ENCODE measurements around the gene IGLL5. TPM values are rescaled to one million over a fixed set of nuclear protein-coding genes. Genes with fewer than 3 reads are reported as not detected.

IGLL5 gene
- polyA plus RNA-seq, 1 donor (not counting 4 experiments of a cell fraction or from before 2014, with no cell fraction given): not detected

- Histone ChIP-seq H3K4me2 (ENCODE audit: control insufficient read depth, extremely low read depth, insufficient read depth, low read depth, low read length) (no peak overlapping the region), H3K4me1 (ENCODE audit: control insufficient read depth, extremely low read depth, insufficient read depth, low read length) (no peaks in the 10 kb centered on the region), H3K4me3 (ENCODE audit: control insufficient read depth in 2 of 3, extremely low read depth in 1 of 3, insufficient read depth in 2 of 3, low read depth in 1 of 3, low read length in 3 of 3) (no peak overlapping the region), H3K9ac (ENCODE audit: control insufficient read depth, extremely low read depth, insufficient read depth, low read length) (no peak overlapping the region), H4K20me1 (ENCODE audit: control insufficient read depth, extremely low read depth, insufficient read depth, low read length) (no peaks in the 10 kb centered on the region), H2AFZ (ENCODE audit: control insufficient read depth, low read length) (no peak overlapping the region), H3K27me3 (ENCODE audit: control insufficient read depth, extremely low read depth, insufficient read depth, low read length) (peaks cover 12% of the 10 kb centered on the region), H3K27ac (ENCODE audit: control insufficient read depth, insufficient read depth, low read length) (no peak overlapping the region), H3K9me3 (ENCODE audit: control insufficient read depth, low read depth, low read length) (no peaks in the 10 kb centered on the region), H3K36me3 (ENCODE audit: control insufficient read depth in 2 of 2, extremely low read depth in 1 of 2, insufficient read depth in 2 of 2, low read length in 2 of 2) (no peaks in the 10 kb centered on the region), H3K9me1 (ENCODE audit: control insufficient read depth, extremely low read depth, insufficient read depth, low read length) (no peaks in the 10 kb centered on the region), H3K79me2 (ENCODE audit: control insufficient read depth, insufficient read depth, low read length) (no peaks in the 10 kb centered on the region)
- DNase-seq (ENCODE audit: low read depth, low spot score): no peak
- TF ChIP-seq EZH2 (IDR thresholded peaks at IDR 0.05; ENCODE audit: low read length) (no peak), CTCF (optimal IDR thresholded peaks at IDR 0.05 in 1 of 3, IDR thresholded peaks at IDR 0.05 in 1 of 3, conservative IDR thresholded peaks at IDR 0.05 in 1 of 3; ENCODE audit: extremely low read depth in 1 of 3, insufficient read depth in 2 of 3, low read length in 3 of 3) (no peak)
- FAIRE-seq: no peak
- dilution Hi-C loops (cut with MboI; ENCODE audit: extremely low pct_ligation_motif_present, low sequenced_read_pairs): no loop called here
These were observed 19.5 kb upstream of the IGLL5 start for GRCh38 chr22:22867996-22868715.

- Histone ChIP-seq H3K4me3 (ENCODE audit: control insufficient read depth in 2 of 3, extremely low read depth in 1 of 3, insufficient read depth in 2 of 3, low read depth in 1 of 3, low read length in 3 of 3) (no peak overlapping the region), H2AFZ (ENCODE audit: control insufficient read depth, low read length) (no peak overlapping the region), H3K9me3 (ENCODE audit: control insufficient read depth, low read depth, low read length) (no peaks in the 10 kb centered on the region), H3K79me2 (ENCODE audit: control insufficient read depth, insufficient read depth, low read length) (no peaks in the 10 kb centered on the region), H3K4me2 (ENCODE audit: control insufficient read depth, extremely low read depth, insufficient read depth, low read depth, low read length) (no peak overlapping the region), H3K4me1 (ENCODE audit: control insufficient read depth, extremely low read depth, insufficient read depth, low read length) (no peaks in the 10 kb centered on the region), H3K9me1 (ENCODE audit: control insufficient read depth, extremely low read depth, insufficient read depth, low read length) (no peaks in the 10 kb centered on the region), H3K27ac (ENCODE audit: control insufficient read depth, insufficient read depth, low read length) (no peak overlapping the region), H3K9ac (ENCODE audit: control insufficient read depth, extremely low read depth, insufficient read depth, low read length) (no peak overlapping the region), H4K20me1 (ENCODE audit: control insufficient read depth, extremely low read depth, insufficient read depth, low read length) (no peaks in the 10 kb centered on the region), H3K27me3 (ENCODE audit: control insufficient read depth, extremely low read depth, insufficient read depth, low read length) (peaks cover 12% of the 10 kb centered on the region), H3K36me3 (ENCODE audit: control insufficient read depth in 2 of 2, extremely low read depth in 1 of 2, insufficient read depth in 2 of 2, low read length in 2 of 2) (no peaks in the 10 kb centered on the region)
- no peak for FAIRE-seq
- dilution Hi-C loops (cut with MboI; ENCODE audit: extremely low pct_ligation_motif_present, low sequenced_read_pairs): no loop called here
- DNase-seq (ENCODE audit: low read depth, low spot score): no peak
- TF ChIP-seq CTCF (optimal IDR thresholded peaks at IDR 0.05 in 1 of 3, IDR thresholded peaks at IDR 0.05 in 1 of 3, conservative IDR thresholded peaks at IDR 0.05 in 1 of 3; ENCODE audit: extremely low read depth in 1 of 3, insufficient read depth in 2 of 3, low read length in 3 of 3) (peak in 1 of 3 experiments; percentile 28), EZH2 (IDR thresholded peaks at IDR 0.05; ENCODE audit: low read length) (no peak)
These were observed 16.8 kb upstream of the IGLL5 start for GRCh38 chr22:22870577-22871404.
